ENCODE data around the gene PMAIP1. TPM values are rescaled to one million over a fixed set of nuclear protein-coding genes. Genes with fewer than 3 reads are reported as not detected.

The PMAIP1 gene
- total RNA-seq, 1 donor from 2014 or later = 69.9 TPM

DNA sequence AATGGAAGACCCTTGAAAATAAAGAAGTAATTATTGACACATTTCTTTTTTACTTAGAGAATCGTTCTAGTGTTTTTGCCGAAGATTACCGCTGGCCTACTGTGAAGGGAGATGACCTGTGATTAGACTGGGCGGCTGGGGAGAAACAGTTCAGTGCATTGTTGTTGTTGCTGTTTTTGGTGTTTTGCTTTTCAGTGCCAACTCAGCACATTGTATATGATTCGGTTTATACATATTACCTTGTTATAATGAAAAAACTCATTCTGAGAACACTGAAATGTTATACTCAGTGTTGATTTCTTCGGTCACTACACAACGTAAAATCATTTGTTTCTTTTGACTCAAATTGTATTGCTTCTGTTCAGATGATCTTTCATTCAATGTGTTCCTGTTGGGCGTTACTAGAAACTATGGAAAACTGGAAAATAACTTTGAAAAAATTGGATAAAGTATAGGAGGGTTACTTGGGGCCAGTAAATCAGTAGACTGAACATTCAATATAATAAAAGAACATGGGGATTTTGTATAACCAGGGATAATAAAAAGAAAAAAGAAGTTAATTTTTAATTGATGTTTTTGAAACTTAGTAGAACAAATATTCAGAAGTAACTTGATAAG is 3.3 kb downstream of the PMAIP1 start:
- ATAC-seq (ENCODE audit: low read depth) (no peak), DNase-seq (no peak)
- ChIA-PET CTCF (no interaction called here), POLR2A (interaction anchor here (2.9 to 4.6 kb wide), 2 partner anchors 16 to 18 kb away, joined by 13 to 34 read pairs; no protein-coding TSS in a partner anchor)
- intact Hi-C loops (cut with micrococcal nuclease) = no loop called here
- TF ChIP-seq CTCF (IDR thresholded peaks at IDR 0.05) = no peak
- peaks cover 52% of the 10 kb centered on the region for H3K36me3 Mint-ChIP-seq (ENCODE audit: low read depth)
- H3K9me3 Mint-ChIP-seq = no peaks in the 10 kb centered on the region
- H3K4me1 Mint-ChIP-seq = peaks cover 75% of the 10 kb centered on the region
- H3K27ac Mint-ChIP-seq = peak overlapping the region; percentile 41
- H3K4me3 Mint-ChIP-seq = peak overlapping the region; percentile 92
- no peaks in the 10 kb centered on the region for H3K27me3 Mint-ChIP-seq

DNA sequence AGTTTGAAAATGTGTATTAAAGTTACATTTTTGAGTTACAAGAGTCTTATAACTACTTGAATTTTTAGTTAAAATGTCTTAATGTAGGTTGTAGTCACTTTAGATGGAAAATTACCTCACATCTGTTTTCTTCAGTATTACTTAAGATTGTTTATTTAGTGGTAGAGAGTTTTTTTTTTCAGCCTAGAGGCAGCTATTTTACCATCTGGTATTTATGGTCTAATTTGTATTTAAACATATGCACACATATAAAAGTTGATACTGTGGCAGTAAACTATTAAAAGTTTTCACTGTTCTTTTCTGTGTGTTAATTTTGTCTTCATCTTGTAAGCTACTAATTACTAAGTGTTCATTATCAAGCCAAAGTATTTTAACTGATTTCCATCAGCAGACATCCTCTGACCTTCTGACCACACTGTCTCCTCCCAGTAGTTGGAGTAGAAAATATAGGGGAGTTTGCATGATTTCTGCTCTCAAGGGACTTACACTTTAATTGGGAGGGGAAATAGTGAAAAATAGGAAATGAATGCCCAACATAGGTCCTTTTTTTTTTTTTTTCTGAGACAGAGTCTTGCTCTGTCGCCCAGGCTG is 4.3 kb downstream of the PMAIP1 start:
- ATAC-seq (ENCODE audit: low read depth) (no peak), DNase-seq (no peak)
- TF ChIP-seq CTCF (IDR thresholded peaks at IDR 0.05) = no peak
- intact Hi-C loops (cut with micrococcal nuclease) = no loop called here
- Mint-ChIP-seq H3K4me3 (peak overlapping the region; percentile 63), H3K36me3 (ENCODE audit: low read depth) (peaks cover 51% of the 10 kb centered on the region), H3K27ac (peak overlapping the region; percentile 93), H3K9me3 (no peaks in the 10 kb centered on the region), H3K27me3 (no peaks in the 10 kb centered on the region), H3K4me1 (peaks cover 76% of the 10 kb centered on the region)
- POLR2A ChIA-PET = interaction anchor here (0.6 to 4.6 kb wide), 6 partner anchors 15 to 412 kb away, joined by 3 to 34 read pairs (median 10); no protein-coding TSS in a partner anchor
- CTCF ChIA-PET = interaction anchor here (2.1 kb wide), 1 partner anchor 84 kb away, joined by 9 read pairs; no protein-coding TSS in a partner anchor

- no peak for ATAC-seq (ENCODE audit: low read depth)
- CTCF ChIA-PET = interaction anchor here (0.6 to 2.1 kb wide), 3 partner anchors 9 to 89 kb away, joined by 3 to 9 read pairs (median 3); no protein-coding TSS in a partner anchor
These were observed 5.9 kb downstream of the PMAIP1 start for GRCh38 chr18:59905686-59906091.

GRCh38 chr18:59906203-59906602 is 6.4 kb downstream of the PMAIP1 start:
- intact Hi-C loops (cut with micrococcal nuclease) = no loop called here
- Mint-ChIP-seq H3K4me3 (no peak overlapping the region), H3K9me3 (no peaks in the 10 kb centered on the region), H3K27me3 (no peaks in the 10 kb centered on the region), H3K4me1 (peaks cover 72% of the 10 kb centered on the region), H3K27ac (peak overlapping the region; percentile 76), H3K36me3 (ENCODE audit: low read depth) (peaks cover 35% of the 10 kb centered on the region)
- ChIA-PET POLR2A (interaction anchor here (0.6 to 4.6 kb wide), 5 partner anchors 12 to 54 kb away, joined by 3 to 34 read pairs (median 13); no protein-coding TSS in a partner anchor), CTCF (interaction anchor here (1.5 kb wide), 1 partner anchor 88 kb away, joined by 3 read pairs; no protein-coding TSS in a partner anchor)
- DNase-seq (no peak), ATAC-seq (ENCODE audit: low read depth) (no peak)
- TF ChIP-seq CTCF (IDR thresholded peaks at IDR 0.05) = no peak

More at GRCh38 chr18:59905686-59906091, 5.9 kb downstream of the PMAIP1 start:
- POLR2A ChIA-PET = interaction anchor here (0.6 to 4.6 kb wide), 5 partner anchors 13 to 54 kb away, joined by 3 to 34 read pairs (median 13); no protein-coding TSS in a partner anchor
- no peak for TF ChIP-seq CTCF (IDR thresholded peaks at IDR 0.05)
- Mint-ChIP-seq H3K4me3 (peak overlapping the region; percentile 13), H3K36me3 (ENCODE audit: low read depth) (peaks cover 40% of the 10 kb centered on the region), H3K4me1 (peaks cover 75% of the 10 kb centered on the region), H3K27me3 (no peaks in the 10 kb centered on the region), H3K27ac (peak overlapping the region; percentile 76), H3K9me3 (no peaks in the 10 kb centered on the region)
- intact Hi-C loops (cut with micrococcal nuclease) = loop anchor here (1.0 kb wide), 1 partner anchor 13 kb away; no protein-coding TSS in a partner anchor
- DNase-seq = no peak

DNA sequence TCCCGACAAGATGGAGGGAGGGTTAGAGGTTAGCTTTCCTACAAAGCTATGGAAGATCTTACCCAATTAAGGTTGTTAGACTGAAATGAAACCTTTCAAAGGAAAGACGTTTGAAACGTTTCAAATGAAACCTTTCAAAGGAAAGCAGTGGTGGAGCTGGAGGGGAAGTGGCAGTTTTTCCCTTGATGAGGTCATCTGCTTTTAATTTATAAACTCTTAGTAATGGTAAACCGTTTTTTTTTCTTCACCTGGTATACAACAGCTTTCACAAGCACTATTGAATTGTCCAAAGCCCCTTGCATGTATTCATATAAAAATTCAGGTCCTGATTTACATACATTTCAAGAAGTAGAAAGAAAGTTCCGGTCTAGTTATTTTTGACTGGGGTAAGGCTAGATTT is 7.4 kb downstream of the PMAIP1 start:
- ChIA-PET POLR2A (interaction anchor here (1.1 to 4.6 kb wide), 3 partner anchors 11 to 52 kb away, joined by 4 to 34 read pairs (median 21); no protein-coding TSS in a partner anchor), CTCF (interaction anchor here (0.8 to 1.5 kb wide), 2 partner anchors 70 to 87 kb away, joined by 3 to 4 read pairs; no protein-coding TSS in a partner anchor)
- DNase-seq (no peak), ATAC-seq (ENCODE audit: low read depth) (peak; percentile 19)
- Mint-ChIP-seq H3K4me1 (peaks cover 70% of the 10 kb centered on the region), H3K27me3 (no peaks in the 10 kb centered on the region), H3K9me3 (no peaks in the 10 kb centered on the region), H3K27ac (peak overlapping the region; percentile 76), H3K36me3 (ENCODE audit: low read depth) (peaks cover 26% of the 10 kb centered on the region), H3K4me3 (peak overlapping the region; percentile 68)
- intact Hi-C loops (cut with micrococcal nuclease) = loop anchor here (1.0 kb wide), 1 partner anchor 46 kb away; no protein-coding TSS in a partner anchor
- TF ChIP-seq CTCF (IDR thresholded peaks at IDR 0.05) = no peak
